ENCODE measurements around the gene FRMD4A.

GRCh38 chr10:14063531-14064285 is 267.0 kb downstream of the FRMD4A start:
- TF ChIP-seq CTCF (conservative IDR thresholded peaks at IDR 0.05 in 1 of 2, IDR thresholded peaks at IDR 0.05 in 1 of 2; ENCODE audit: extremely low read depth in 1 of 2, insufficient read depth in 1 of 2, low read depth in 1 of 2, low read length in 2 of 2) = no peak
- TF ChIP-seq EZH2 (IDR thresholded peaks at IDR 0.05; ENCODE audit: borderline replicate concordance, low read length) = no peak
